ENCODE data around the gene FBXO34. TPM values are rescaled to one million over a fixed set of nuclear protein-coding genes. Genes with fewer than 3 reads are reported as not detected.
A peak's percentile ranks its signal among the peaks of the same experiment; 100 is the strongest.
"Not testable (repeated sequence)": the region's sequence is repeated elsewhere in the genome, so short reads cannot be mapped to it uniquely, and the experiment has no call there.

Gene FBXO34
- polyA plus RNA-seq, 4 donors = 33.3 to 40.5 (median 39.2) TPM

DNA sequence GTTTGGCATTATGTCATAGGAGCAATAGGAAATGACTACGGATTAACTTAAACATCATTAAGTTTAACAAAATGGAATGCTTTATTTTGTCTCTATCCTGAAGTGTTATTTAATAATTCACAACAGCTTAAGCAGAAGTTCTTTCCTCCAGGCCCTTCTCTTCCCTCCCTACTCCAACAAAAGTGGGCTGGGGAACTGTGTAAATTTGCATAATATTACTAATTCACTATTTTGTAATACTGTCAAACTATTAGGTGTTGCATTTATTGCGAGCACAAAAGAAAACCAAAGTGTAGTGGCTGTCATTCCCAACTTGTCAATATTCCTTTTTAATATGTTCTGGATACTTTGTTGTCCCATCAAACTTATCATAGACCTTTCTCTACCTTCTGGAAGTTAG lies 70.6 kb downstream of the FBXO34 start:
- no peak for DNase-seq (ENCODE audit: low read depth in 4 of 4, low spot score in 3 of 4)

DNA sequence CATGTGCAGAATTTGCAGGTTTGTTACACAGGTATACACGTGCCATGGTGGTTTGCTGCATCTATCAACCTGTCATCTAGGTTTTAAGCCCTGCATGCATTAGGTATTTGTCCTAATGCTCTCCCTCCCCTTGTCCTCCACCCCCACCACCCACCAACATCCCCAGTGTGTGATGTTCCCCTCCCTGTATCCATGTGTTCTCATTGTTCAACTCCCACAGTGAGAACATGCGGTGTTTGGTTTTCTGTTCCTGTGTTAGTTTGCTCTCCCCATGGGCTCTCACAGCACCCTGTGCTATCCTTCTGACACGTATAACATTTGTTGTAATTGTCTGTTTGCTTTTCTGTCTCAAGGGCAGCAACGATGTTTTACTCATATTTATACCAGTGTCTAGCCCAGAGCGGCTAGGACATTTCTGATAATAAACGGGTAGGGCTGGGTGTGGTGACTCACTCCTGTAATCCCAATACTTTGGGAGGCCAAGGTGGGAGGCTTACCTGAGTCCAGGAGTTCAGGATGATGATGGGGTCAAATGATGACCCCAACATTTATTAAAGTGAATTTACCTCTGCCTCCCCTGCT lies 73.5 kb downstream of the FBXO34 start:
- not testable (repeated sequence) for DNase-seq (ENCODE audit: low read depth in 4 of 4, low spot score in 3 of 4)

- DNase-seq (ENCODE audit: low read depth in 4 of 4, low spot score in 3 of 4) = no peak
Observed at GRCh38 chr14:55347040-55347439, 75.8 kb downstream of the FBXO34 start.

DNA sequence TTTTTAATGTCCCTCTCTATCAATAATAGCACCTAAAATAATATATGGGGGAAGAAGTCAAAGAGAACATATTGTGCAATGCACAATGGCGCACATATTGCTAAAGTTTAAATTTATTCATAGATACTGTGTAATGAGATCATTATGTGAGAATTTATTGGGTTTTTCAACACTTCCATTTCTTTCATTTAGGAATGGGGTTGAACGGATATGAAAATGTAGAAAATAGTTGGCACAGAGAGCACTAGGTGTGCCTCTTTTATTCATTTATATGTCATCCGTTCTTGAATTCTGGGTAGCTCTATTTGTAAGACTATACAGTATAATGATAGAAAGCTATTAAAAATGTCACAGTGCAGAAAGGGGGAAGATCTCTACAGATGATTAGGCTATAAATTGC lies 76.5 kb downstream of the FBXO34 start:
- DNase-seq (ENCODE audit: low read depth in 4 of 4, low spot score in 3 of 4) = no peak

GRCh38 chr14:55348766-55349453 lies 77.7 kb downstream of the FBXO34 start:
- no peak for DNase-seq (ENCODE audit: low read depth in 4 of 4, low spot score in 3 of 4)

GRCh38 chr14:55349565-55349964 lies 78.3 kb downstream of the FBXO34 start:
- DNase-seq (ENCODE audit: low read depth in 4 of 4, low spot score in 3 of 4) = no peak

DNA sequence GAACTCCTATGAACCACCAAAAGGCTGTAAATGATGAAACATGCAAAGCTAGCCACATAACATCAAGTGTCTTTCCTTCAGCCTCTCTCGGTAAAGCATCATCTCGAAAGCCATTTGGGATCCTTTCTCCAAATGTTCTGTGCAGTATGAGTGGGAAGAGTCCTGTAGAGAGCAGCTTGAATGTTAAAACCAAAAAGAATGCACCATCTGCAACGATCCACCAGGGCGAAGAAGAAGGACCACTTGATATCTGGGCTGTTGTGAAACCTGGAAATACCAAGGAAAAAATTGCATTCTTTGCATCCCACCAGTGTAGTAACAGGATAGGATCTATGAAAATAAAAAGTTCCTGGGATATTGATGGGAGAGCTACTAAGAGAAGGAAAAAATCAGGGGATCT lies 79.2 kb downstream of the FBXO34 start:
- DNase-seq (ENCODE audit: low read depth in 4 of 4, low spot score in 3 of 4) = no peak

GRCh38 chr14:55351111-55351510 lies 79.9 kb downstream of the FBXO34 start:
- DNase-seq (ENCODE audit: low read depth in 4 of 4, low spot score in 3 of 4) = no peak

GRCh38 chr14:55352201-55352600 lies 81.0 kb downstream of the FBXO34 start:
- DNase-seq (ENCODE audit: low read depth in 4 of 4, low spot score in 3 of 4) = no peak

DNA sequence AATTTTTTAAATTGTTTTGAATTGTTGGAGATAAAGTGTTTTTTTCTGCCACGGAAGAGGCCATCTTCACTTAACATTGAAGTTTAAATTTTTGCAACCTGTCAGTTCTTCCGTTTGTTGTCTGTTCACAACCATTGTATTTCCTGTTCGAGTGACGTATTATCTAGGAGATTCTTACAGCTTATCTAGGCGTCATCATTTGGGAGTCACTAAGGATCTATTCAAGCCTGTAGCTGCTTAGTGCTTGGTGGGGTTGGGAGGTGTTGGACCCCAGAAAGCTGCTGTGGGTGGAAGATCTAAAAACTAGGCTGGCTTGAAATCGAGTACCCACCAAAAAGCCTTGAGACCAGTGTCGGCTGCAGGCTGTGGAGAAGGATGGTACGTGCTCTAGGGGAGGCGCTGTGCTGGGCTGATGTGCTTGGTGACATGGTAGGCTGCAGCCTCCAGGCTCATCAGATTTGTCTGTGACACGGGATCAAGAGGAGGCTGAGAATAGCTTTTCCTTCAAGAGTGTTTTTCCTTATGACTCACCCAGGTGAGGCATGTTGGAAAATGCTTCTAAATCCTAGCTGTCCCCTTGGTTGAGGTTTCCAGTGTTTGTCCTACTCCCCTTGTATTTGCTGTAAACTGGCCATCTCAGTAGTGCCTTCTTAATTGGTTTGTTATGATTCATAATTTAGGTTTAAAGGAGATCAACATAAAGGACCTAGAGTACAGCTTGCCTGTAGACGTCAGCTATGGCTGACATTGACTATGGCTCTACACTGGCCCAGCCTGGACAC lies 82.7 kb downstream of the FBXO34 start:
- DNase-seq (ENCODE audit: low read depth in 4 of 4, low spot score in 3 of 4) = no peak

DNA sequence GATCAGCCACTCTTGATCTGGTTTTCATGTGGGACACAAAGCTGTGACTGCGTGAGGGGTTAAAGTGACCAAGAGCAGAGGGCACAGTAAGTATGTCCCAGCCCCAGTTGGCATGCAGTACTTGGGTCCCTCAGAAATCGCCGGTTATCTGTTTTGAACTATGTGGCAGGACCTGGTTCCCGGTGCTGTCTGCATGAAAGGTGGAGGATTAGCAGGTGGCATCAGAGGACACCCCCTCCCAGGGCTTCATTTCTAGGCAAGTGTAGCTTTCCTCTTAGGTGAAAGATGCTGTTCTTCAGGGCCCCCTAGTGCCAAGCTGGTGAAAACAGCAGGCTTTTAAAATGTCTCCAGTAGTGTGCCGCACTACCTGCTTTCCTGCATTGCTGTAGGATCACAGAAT lies 83.3 kb downstream of the FBXO34 start:
- peak in 1 of 4 donors; percentile 42 for DNase-seq (ENCODE audit: low read depth in 4 of 4, low spot score in 3 of 4)

GRCh38 chr14:55355922-55356321 lies 84.7 kb downstream of the FBXO34 start:
- no peak for DNase-seq (ENCODE audit: low read depth in 4 of 4, low spot score in 3 of 4)

DNA sequence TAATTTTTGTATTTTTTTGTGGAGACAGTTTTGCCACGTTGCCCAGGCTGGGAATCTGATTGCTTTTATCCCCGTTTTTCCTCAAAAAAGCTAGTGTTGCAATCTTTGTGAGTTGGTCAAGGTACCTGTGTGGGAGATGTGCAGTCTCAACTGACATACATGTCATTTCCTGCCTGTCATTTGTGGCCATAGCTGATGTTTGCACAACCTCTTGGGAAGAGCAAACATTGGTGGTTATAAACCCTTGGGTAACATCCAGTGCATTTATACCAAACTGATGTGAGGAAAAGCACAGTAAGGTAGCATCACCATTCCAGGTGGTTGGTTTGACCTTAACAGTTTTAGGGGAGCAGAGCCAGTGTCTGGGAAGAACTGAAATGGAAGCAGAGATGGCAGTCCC lies 85.7 kb downstream of the FBXO34 start:
- no peak for DNase-seq (ENCODE audit: low read depth in 4 of 4, low spot score in 3 of 4)

DNA sequence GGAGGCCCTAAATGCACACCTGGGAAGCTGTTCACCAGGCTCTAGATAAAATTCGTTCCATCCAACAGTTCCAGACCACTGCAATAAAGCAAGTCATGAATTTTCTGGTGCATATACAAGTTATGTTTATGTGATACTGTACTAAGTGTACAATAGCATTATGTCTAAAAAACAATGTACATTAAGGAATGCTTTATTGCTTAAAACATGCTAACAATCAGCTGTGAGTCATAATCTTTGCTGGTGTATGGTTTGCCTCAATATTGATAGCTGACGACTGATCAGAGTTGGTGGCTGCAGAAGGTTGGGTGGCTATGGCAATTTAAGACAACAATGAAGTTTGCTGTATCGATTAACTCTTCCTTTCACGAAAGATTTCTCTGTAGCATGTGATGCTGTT lies 88.1 kb downstream of the FBXO34 start:
- DNase-seq (ENCODE audit: low read depth in 4 of 4, low spot score in 3 of 4) = no peak

GRCh38 chr14:55361190-55361589 lies 90.0 kb downstream of the FBXO34 start:
- no peak for DNase-seq (ENCODE audit: low read depth in 4 of 4, low spot score in 3 of 4)

- no peak for DNase-seq (ENCODE audit: low read depth in 4 of 4, low spot score in 3 of 4)
Observed at GRCh38 chr14:55366271-55366670, 95.0 kb downstream of the FBXO34 start.

DNA sequence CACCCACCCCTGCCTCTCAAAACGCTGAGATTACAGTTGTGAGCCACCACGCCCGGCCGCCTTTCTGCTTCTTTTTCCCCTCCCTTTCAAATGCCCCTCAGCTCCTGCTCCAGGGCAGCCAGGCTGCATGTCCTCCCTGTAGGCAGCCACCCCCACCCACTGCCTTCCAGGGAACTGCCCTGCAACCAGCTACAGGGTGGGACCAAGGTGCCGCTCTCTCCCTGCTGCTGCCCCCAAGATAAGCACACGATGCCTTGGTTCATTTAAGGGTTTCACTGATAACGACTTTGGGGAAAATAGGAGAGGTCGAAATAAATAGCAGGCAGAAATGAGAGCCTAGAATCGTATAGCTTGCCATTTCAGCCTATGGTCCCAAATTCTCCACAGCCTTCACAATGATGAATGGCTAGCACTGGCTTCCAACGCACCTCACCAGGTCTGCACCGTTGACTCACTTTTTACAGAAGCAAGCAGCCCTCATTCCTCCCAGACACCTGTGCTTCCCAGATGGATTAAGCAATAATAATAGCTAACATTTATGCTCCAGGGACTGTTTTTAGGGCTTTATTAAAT lies 99.7 kb downstream of the FBXO34 start:
- DNase-seq (ENCODE audit: low read depth in 4 of 4, low spot score in 3 of 4) = no peak

GRCh38 chr14:55372423-55372822 lies 101.2 kb downstream of the FBXO34 start:
- DNase-seq (ENCODE audit: low read depth in 4 of 4, low spot score in 3 of 4) = no peak

GRCh38 chr14:55372825-55373224 lies 101.6 kb downstream of the FBXO34 start:
- DNase-seq (ENCODE audit: low read depth in 4 of 4, low spot score in 3 of 4) = no peak

DNA sequence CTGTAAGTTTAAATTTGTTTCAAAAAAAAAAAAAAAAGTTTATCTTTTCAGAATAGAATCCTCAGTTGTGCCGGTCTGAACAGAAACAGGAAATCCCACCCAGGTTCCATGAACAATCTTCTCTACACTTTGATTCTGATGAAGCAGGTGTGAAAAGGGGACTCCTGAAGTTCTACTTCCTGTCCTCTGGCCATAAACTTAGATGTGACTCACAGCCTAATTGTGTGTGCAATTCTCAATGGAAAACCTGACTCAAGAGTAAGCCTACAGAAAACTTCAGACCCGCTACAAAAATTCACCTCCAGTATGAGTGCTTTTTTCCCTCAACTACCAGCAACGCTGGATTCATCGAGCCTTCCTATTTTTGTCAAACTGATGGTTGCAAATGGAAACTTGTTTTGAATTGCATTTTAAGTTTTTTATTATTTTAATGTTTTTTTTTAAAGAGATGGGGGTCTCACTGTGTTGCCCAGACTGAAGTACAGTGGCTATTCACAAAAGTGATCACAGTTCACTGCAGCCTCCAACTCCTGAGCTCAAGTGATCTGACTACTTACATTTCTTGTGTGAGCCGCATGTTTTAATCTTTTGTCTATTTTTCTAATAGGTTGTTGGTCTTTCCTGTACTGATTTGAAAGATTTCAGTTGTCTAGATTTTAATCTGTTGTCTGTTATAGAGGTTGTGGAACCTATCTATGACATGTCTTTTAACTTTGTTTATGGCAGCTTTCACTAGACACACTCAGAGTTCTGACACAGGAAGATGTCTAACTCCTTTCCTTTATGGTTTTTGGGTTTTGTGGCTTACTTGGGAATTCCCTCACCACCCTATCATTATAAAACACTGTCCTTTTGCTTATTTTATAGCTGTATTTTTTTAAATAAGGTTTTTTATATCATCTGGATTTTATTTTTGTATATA lies 102.8 kb downstream of the FBXO34 start:
- DNase-seq (ENCODE audit: low read depth in 4 of 4, low spot score in 3 of 4) = no peak
